ES-I3 (cell line): ENCODE data around the gene PHF23.

Source experiments
- H3K36me3 ChIP-seq: 2 replicates; pipeline ENCODE4 v1.6.1; 2013; ENCODE audit warnings: mild to moderate bottlenecking, low read length, control low read depth, moderate library complexity; ENCODE audit not compliant: insufficient read depth
- H3K4me1 ChIP-seq: 2 replicates; pipeline ENCODE4 v1.6.1; 2013; ENCODE audit warnings: mild to moderate bottlenecking, control low read depth, low read length; ENCODE audit not compliant: insufficient read depth
- H3K9ac ChIP-seq: 2 replicates; pipeline ENCODE4 v1.6.1; 2013; ENCODE audit warnings: low read depth, mild to moderate bottlenecking, low read length, moderate library complexity
- H3K9me3 ChIP-seq: 2 replicates; pipeline ENCODE4 v1.6.1; 2013; ENCODE audit warnings: mild to moderate bottlenecking, low read length, moderate library complexity; ENCODE audit not compliant: control insufficient read depth, insufficient read depth

PHF23 gene

GRCh38 chr17:7215136-7215638 lies 24.1 kb downstream of the PHF23 start:
- Histone ChIP-seq H3K36me3 (no peaks in the 10 kb centered on the region), H3K9ac (peak overlapping the region; percentile 61; the same call in 1 of the 2 replicates), H3K9me3 (no peaks in the 10 kb centered on the region), H3K4me1 (peaks cover 10% of the 10 kb centered on the region)

GRCh38 chr17:7214300-7215135 lies 24.7 kb downstream of the PHF23 start:
- Histone ChIP-seq H3K9ac (peak overlapping the region; percentile 61; the same call in 1 of the 2 replicates), H3K9me3 (no peaks in the 10 kb centered on the region), H3K4me1 (peaks cover 10% of the 10 kb centered on the region), H3K36me3 (no peaks in the 10 kb centered on the region)

- Histone ChIP-seq H3K9ac (peak overlapping the region; percentile 23; the same call in 1 of the 2 replicates), H3K4me1 (peaks cover 12% of the 10 kb centered on the region), H3K9me3 (no peaks in the 10 kb centered on the region), H3K36me3 (no peaks in the 10 kb centered on the region)
Measured at GRCh38 chr17:7213895-7214299, 25.4 kb downstream of the PHF23 start.

GRCh38 chr17:7211491-7212273 lies 27.6 kb downstream of the PHF23 start:
- Histone ChIP-seq H3K9me3 (no peaks in the 10 kb centered on the region), H3K4me1 (peaks cover 16% of the 10 kb centered on the region), H3K36me3 (no peaks in the 10 kb centered on the region), H3K9ac (peak overlapping the region; percentile 62)

GRCh38 chr17:7208754-7209460 lies 30.4 kb downstream of the PHF23 start:
- H3K36me3 ChIP-seq, result no peaks in the 10 kb centered on the region
- H3K4me1 ChIP-seq, result peaks cover 16% of the 10 kb centered on the region
- H3K9ac ChIP-seq, result no peak overlapping the region
- no peaks in the 10 kb centered on the region for H3K9me3 ChIP-seq

- peaks cover 16% of the 10 kb centered on the region for H3K4me1 ChIP-seq
- H3K36me3 ChIP-seq, result no peaks in the 10 kb centered on the region; the same call in 1 of the 2 replicates
- peak overlapping the region; percentile 55 for H3K9ac ChIP-seq
- no peaks in the 10 kb centered on the region for H3K9me3 ChIP-seq
Measured at GRCh38 chr17:7208027-7208571, 31.2 kb downstream of the PHF23 start.

GRCh38 chr17:7207120-7208001 lies 31.9 kb downstream of the PHF23 start:
- Histone ChIP-seq H3K9me3 (no peaks in the 10 kb centered on the region), H3K4me1 (peaks cover 16% of the 10 kb centered on the region), H3K9ac (no peak overlapping the region; the same call in 1 of the 2 replicates), H3K36me3 (peaks cover 7% of the 10 kb centered on the region)

GRCh38 chr17:7205561-7205960 lies 33.7 kb downstream of the PHF23 start:
- Histone ChIP-seq H3K4me1 (peaks cover 13% of the 10 kb centered on the region), H3K36me3 (peaks cover 8% of the 10 kb centered on the region), H3K9ac (peak overlapping the region; percentile 53; the same call in 1 of the 2 replicates), H3K9me3 (no peaks in the 10 kb centered on the region)

- Histone ChIP-seq H3K9me3 (no peaks in the 10 kb centered on the region), H3K9ac (peak overlapping the region; percentile 53; the same call in 1 of the 2 replicates), H3K36me3 (peaks cover 8% of the 10 kb centered on the region)
Measured at GRCh38 chr17:7204828-7205461, 34.3 kb downstream of the PHF23 start.

GRCh38 chr17:7204336-7204735 lies 34.9 kb downstream of the PHF23 start:
- peaks cover 8% of the 10 kb centered on the region for H3K36me3 ChIP-seq
- H3K9ac ChIP-seq, result peak overlapping the region; percentile 53; the same call in 1 of the 2 replicates
- peaks cover 13% of the 10 kb centered on the region; the same call in 1 of the 2 replicates for H3K4me1 ChIP-seq
- H3K9me3 ChIP-seq, result no peaks in the 10 kb centered on the region

More at GRCh38 chr17:7204828-7205461, 34.3 kb downstream of the PHF23 start:
- H3K4me1 ChIP-seq, result peaks cover 13% of the 10 kb centered on the region; the same call in 1 of the 2 replicates

GRCh38 chr17:7203391-7203790 lies 35.9 kb downstream of the PHF23 start:
- Histone ChIP-seq H3K36me3 (peaks cover 8% of the 10 kb centered on the region), H3K9ac (no peak overlapping the region), H3K9me3 (no peaks in the 10 kb centered on the region), H3K4me1 (peaks cover 6% of the 10 kb centered on the region; the same call in 1 of the 2 replicates)

- peaks cover 3% of the 10 kb centered on the region; the same call in 1 of the 2 replicates for H3K36me3 ChIP-seq
- H3K4me1 ChIP-seq, result no peaks in the 10 kb centered on the region
- H3K9me3 ChIP-seq, result no peaks in the 10 kb centered on the region
- no peak overlapping the region for H3K9ac ChIP-seq
Measured at GRCh38 chr17:7196651-7197401, 42.4 kb downstream of the PHF23 start.
